GM12872 (cell line): ENCODE data around the gene XG.

ENCODE experiments used
- CTCF ChIP-seq: IDR thresholded peaks from 3 replicates; pipeline ENCODE4 v1.5.1; 2011; ENCODE audit warnings: low read depth, mild to moderate bottlenecking, low read length, moderate library complexity; ENCODE audit not compliant: insufficient read depth

Gene XG

GRCh38 chrX:2863646-2864045 lies 111.8 kb downstream of the XG start:
- TF ChIP-seq CTCF = no peak
